OCI-LY7 (cell line): Measurements from ENCODE around the gene BDKRB2. TPM values are rescaled to one million over a fixed set of nuclear protein-coding genes. Genes with fewer than 3 reads are reported as not detected.

Experiments
- BruUV-seq: library from RNA; stranded (reverse); fragments of 400-500 nt; replicated peaks from 2 replicates; lab custom pipeline; 2021; lab: Mats Ljungman, UMichigan
- CTCF ChIA-PET: fragments of 300-600 bp; sonication (Branson Sonifier 250); formaldehyde crosslinking; loops from one replicate; lab custom pipeline; 2022; ENCODE audit warnings: antibody characterized with exemption; ENCODE audit not compliant: unreplicated experiment; lab: Charles Lee
- POLR2A ChIA-PET: fragments of 300-600 bp; sonication (Branson Sonifier 250); formaldehyde crosslinking; loops from one replicate; lab custom pipeline; 2022; ENCODE audit warnings: antibody characterized with exemption; lab: Charles Lee
- DNase-seq: peaks from one replicate; pipeline ENCODE4 v3.0.0-alpha.2; 2015; ENCODE audit warnings: low spot score
- H2AFZ ChIP-seq: fragments of 200-600 bp; sonication (generic), shearing (Covaris generic); 2 replicates; pipeline ENCODE4 v1.6.1; 2014; ENCODE audit warnings: mild to moderate bottlenecking, antibody characterized with exemption, low read length, moderate library complexity
- H3K27ac ChIP-seq: fragments of 200-600 bp; sonication (generic); 2 replicates; pipeline ENCODE4 v1.5.1; 2014; ENCODE audit warnings: mixed run types, low read depth, mild to moderate bottlenecking, moderate library complexity, low read length, inconsistent platforms; ENCODE audit not compliant: poor library complexity, severe bottlenecking
- H3K36me3 ChIP-seq: fragments of 200-600 bp; sonication (generic); 2 replicates; pipeline ENCODE4 v1.6.1; 2014; ENCODE audit warnings: mild to moderate bottlenecking, antibody characterized with exemption, low read length, moderate library complexity, mixed read lengths; ENCODE audit not compliant: insufficient read depth
- H3K4me1 ChIP-seq: fragments of 200-600 bp; sonication (generic); 2 replicates; pipeline ENCODE4 v1.5.1; 2014; ENCODE audit warnings: mild to moderate bottlenecking, low read length; ENCODE audit not compliant: insufficient read depth, poor library complexity, severe bottlenecking
- H3K4me2 ChIP-seq: fragments of 200-600 bp; sonication (generic); 2 replicates; pipeline ENCODE4 v1.6.1; 2014; ENCODE audit warnings: mild to moderate bottlenecking, low read length
- H3K4me3 ChIP-seq: fragments of 200-600 bp; sonication (generic); 2 replicates; pipeline ENCODE4 v1.5.1; 2014; ENCODE audit warnings: mild to moderate bottlenecking, low read depth, low read length; ENCODE audit not compliant: poor library complexity, severe bottlenecking
- H3K79me2 ChIP-seq: fragments of 200-600 bp; sonication (generic); 2 replicates; pipeline ENCODE4 v1.6.1; 2016; ENCODE audit warnings: low read depth, mild to moderate bottlenecking, low read length, moderate library complexity, mixed read lengths; ENCODE audit not compliant: insufficient read depth
- H3K9me2 ChIP-seq: fragments of 200-600 bp; sonication (generic); 2 replicates; pipeline ENCODE4 v1.6.1; 2016; ENCODE audit warnings: mild to moderate bottlenecking, low read length, mixed read lengths; ENCODE audit not compliant: insufficient read depth
- H3K9me3 ChIP-seq: fragments of 200-600 bp; sonication (generic); 2 replicates; pipeline ENCODE4 v1.6.1; 2014; ENCODE audit warnings: mild to moderate bottlenecking, mixed run types, low read length, mixed read lengths
- H4K20me1 ChIP-seq: fragments of 200-600 bp; sonication (generic); 2 replicates; pipeline ENCODE4 v1.6.1; 2014; ENCODE audit warnings: mild to moderate bottlenecking, antibody characterized with exemption, low read length, moderate library complexity, mixed read lengths; ENCODE audit not compliant: insufficient read depth
- EZH2phosphoT487 ChIP-seq: fragments of 200-600 bp; sonication (generic); IDR thresholded peaks from 2 replicates; pipeline ENCODE4 v1.6.1; 2018; ENCODE audit warnings: low read depth, borderline replicate concordance, mild to moderate bottlenecking, mixed run types, antibody characterized with exemption, low read length, moderate library complexity, mixed read lengths
- intact Hi-C: fragments of 100-400 bp; cut with micrococcal nuclease; formaldehyde crosslinking; loops from one replicate; pipeline ENCODE4 v1.10.0; 2022; ENCODE audit not compliant: unreplicated experiment
- total RNA-seq, 2 experiments: library from RNA; depleted of rRNA in 1 of 2; stranded (reverse); fragments of >200 nt in 1 of 2; shearing (Covaris generic) in 1 of 2; gene quantifications; 2 replicates each; pipeline ENCODE4 v1.2.3, GENCODE V29; 2014 to 2022
- TF ChIP-seq, protein P1 (sequence below): fragments of 200-600 bp; sonication (generic); conservative IDR thresholded peaks from 2 replicates; pipeline ENCODE4 v1.5.1; 2014; ENCODE audit warnings: mild to moderate bottlenecking, antibody characterized with exemption, low read length, moderate library complexity, mixed read lengths

The BDKRB2 gene
- total RNA-seq, 2 experiments from 2014 or later, result 0.17 TPM; not detected in 1

DNA sequence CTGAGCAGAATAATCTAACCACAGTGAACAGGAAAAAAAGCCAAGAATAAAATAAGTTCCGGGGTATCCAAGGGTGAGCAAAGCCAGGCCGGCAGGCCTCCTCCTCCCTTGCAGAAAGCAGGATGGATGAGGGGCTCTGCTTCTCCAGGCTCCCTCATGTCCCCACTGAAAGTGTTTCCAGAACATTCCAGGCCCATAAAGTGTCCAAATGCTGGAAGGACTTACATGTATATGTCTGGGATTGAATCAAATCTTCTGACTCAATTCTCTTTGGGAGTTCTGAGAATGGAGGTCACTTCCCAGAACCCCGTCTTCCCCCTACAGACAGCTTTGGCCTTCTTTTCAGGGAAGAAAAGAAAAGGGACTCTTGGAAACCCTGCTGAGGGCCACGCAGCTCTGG is 26.4 kb downstream of the BDKRB2 start:
- Histone ChIP-seq H3K4me2 (no peak overlapping the region), H3K4me1 (no peaks in the 10 kb centered on the region), H3K36me3 (no peaks in the 10 kb centered on the region), H4K20me1 (no peaks in the 10 kb centered on the region), H3K9me2 (no peaks in the 10 kb centered on the region), H3K79me2 (no peaks in the 10 kb centered on the region), H3K27ac (no peak overlapping the region), H2AFZ (no peak overlapping the region), H3K9me3 (no peaks in the 10 kb centered on the region), H3K4me3 (no peak overlapping the region)
- intact Hi-C loops, result no loop called here
- DNase-seq, result no peak
- no TSS peak for BruUV-seq
- POLR2A ChIA-PET, result no interaction called here
- CTCF ChIA-PET, result no interaction called here
- no peak for TF ChIP-seq EZH2phosphoT487
- TF ChIP-seq, protein P1, sequence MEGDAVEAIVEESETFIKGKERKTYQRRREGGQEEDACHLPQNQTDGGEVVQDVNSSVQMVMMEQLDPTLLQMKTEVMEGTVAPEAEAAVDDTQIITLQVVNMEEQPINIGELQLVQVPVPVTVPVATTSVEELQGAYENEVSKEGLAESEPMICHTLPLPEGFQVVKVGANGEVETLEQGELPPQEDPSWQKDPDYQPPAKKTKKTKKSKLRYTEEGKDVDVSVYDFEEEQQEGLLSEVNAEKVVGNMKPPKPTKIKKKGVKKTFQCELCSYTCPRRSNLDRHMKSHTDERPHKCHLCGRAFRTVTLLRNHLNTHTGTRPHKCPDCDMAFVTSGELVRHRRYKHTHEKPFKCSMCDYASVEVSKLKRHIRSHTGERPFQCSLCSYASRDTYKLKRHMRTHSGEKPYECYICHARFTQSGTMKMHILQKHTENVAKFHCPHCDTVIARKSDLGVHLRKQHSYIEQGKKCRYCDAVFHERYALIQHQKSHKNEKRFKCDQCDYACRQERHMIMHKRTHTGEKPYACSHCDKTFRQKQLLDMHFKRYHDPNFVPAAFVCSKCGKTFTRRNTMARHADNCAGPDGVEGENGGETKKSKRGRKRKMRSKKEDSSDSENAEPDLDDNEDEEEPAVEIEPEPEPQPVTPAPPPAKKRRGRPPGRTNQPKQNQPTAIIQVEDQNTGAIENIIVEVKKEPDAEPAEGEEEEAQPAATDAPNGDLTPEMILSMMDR, result no peak

- Histone ChIP-seq H3K4me1 (no peaks in the 10 kb centered on the region), H3K79me2 (no peaks in the 10 kb centered on the region), H3K27ac (no peak overlapping the region), H3K4me3 (no peak overlapping the region), H3K4me2 (no peak overlapping the region), H3K9me2 (no peaks in the 10 kb centered on the region), H3K9me3 (no peaks in the 10 kb centered on the region), H4K20me1 (no peaks in the 10 kb centered on the region), H3K36me3 (no peaks in the 10 kb centered on the region), H2AFZ (no peak overlapping the region)
- DNase-seq, result no peak
- BruUV-seq, result no TSS peak
- intact Hi-C loops, result no loop called here
- TF ChIP-seq, protein P1, result no peak
- no peak for TF ChIP-seq EZH2phosphoT487
- CTCF ChIA-PET, result interaction anchor here (0.5 kb wide), 1 partner anchor 352 kb away, joined by 4 read pairs; no protein-coding TSS in a partner anchor
- POLR2A ChIA-PET, result no interaction called here
These were observed 27.0 kb downstream of the BDKRB2 start for GRCh38 chr14:96231526-96232130.

GRCh38 chr14:96232506-96232905 is 27.9 kb downstream of the BDKRB2 start:
- no peaks in the 10 kb centered on the region for H3K79me2 ChIP-seq
- H4K20me1 ChIP-seq, result no peaks in the 10 kb centered on the region
- intact Hi-C loops, result no loop called here
- BruUV-seq, result no TSS peak
- H3K4me3 ChIP-seq, result no peak overlapping the region
- no peak overlapping the region for H3K4me2 ChIP-seq
- H3K36me3 ChIP-seq, result no peaks in the 10 kb centered on the region
- ChIA-PET CTCF (no interaction called here), POLR2A (no interaction called here)
- H2AFZ ChIP-seq, result no peak overlapping the region
- no peaks in the 10 kb centered on the region for H3K4me1 ChIP-seq
- H3K9me2 ChIP-seq, result no peaks in the 10 kb centered on the region
- DNase-seq, result no peak
- TF ChIP-seq, protein P1, result no peak
- no peak for TF ChIP-seq EZH2phosphoT487
- H3K27ac ChIP-seq, result no peak overlapping the region
- H3K9me3 ChIP-seq, result no peaks in the 10 kb centered on the region
